HepG2 (cell line): Measurements from ENCODE around the gene ARMH3. TPM values are rescaled to one million over a fixed set of nuclear protein-coding genes. Genes with fewer than 3 reads are reported as not detected.

ENCODE experiments used
- ATM ChIP-seq: fragments of 450-650 bp; IDR thresholded peaks from 2 replicates; pipeline ENCODE4 v1.7.1; 2017; ENCODE audit warnings: mild to moderate bottlenecking, borderline replicate concordance
- CHD4 ChIP-seq: fragments of 200-600 bp; sonication (generic); IDR thresholded peaks from 2 replicates; pipeline ENCODE4 v1.7.0; 2017; ENCODE audit warnings: mild to moderate bottlenecking, low read length, borderline replicate concordance
- DNMT3B ChIP-seq: conservative IDR thresholded peaks from 2 replicates; pipeline ENCODE4 v1.6.1; 2016; ENCODE audit warnings: missing biosample characterization, control low read depth
- JUNB ChIP-seq: sonication (generic); formaldehyde crosslinking; IDR thresholded peaks from 2 replicates; pipeline ENCODE4 v1.8.0; 2022; ENCODE audit warnings: missing genetic modification reagents, mild to moderate bottlenecking, borderline replicate concordance
- KLF11 ChIP-seq: IDR thresholded peaks from 2 replicates; pipeline ENCODE4 v1.6.1; 2016; ENCODE audit warnings: missing compliant biosample characterization
- KLF9 ChIP-seq: IDR thresholded peaks from 2 replicates; pipeline ENCODE4 v1.6.1; 2016; ENCODE audit warnings: low read depth
- REL ChIP-seq: sonication (generic); formaldehyde crosslinking; conservative IDR thresholded peaks from 2 replicates; pipeline ENCODE4 v1.8.0; 2022; ENCODE audit warnings: mild to moderate bottlenecking, missing genetic modification reagents, moderate library complexity
- RFXAP ChIP-seq: sonication (generic); formaldehyde crosslinking; IDR thresholded peaks from 2 replicates; pipeline ENCODE4 v1.4.0; 2020; ENCODE audit warnings: missing genetic modification reagents, borderline replicate concordance
- TAF15 ChIP-seq: fragments of 200-400 bp; formaldehyde crosslinking; IDR thresholded peaks from one replicate; pipeline ENCODE4 v1.6.1; 2018; ENCODE audit warnings: mild to moderate bottlenecking, low read depth, low read length; ENCODE audit not compliant: poor library complexity, severe bottlenecking
- ZNF121 ChIP-seq: sonication (generic); formaldehyde crosslinking; IDR thresholded peaks from 2 replicates; pipeline ENCODE4 v1.5.0; 2020; ENCODE audit warnings: mild to moderate bottlenecking, missing genetic modification reagents
- ZNF367 ChIP-seq: sonication (generic); formaldehyde crosslinking; IDR thresholded peaks from 2 replicates; pipeline ENCODE4 v1.4.0; 2020; ENCODE audit warnings: missing genetic modification reagents, borderline replicate concordance
- ZNF530 ChIP-seq: sonication (generic); formaldehyde crosslinking; IDR thresholded peaks from 2 replicates; pipeline ENCODE4 v1.5.0; 2020; ENCODE audit warnings: low read depth, mild to moderate bottlenecking, missing genetic modification reagents
- ZNF572 ChIP-seq: sonication (generic); formaldehyde crosslinking; IDR thresholded peaks from 2 replicates; pipeline ENCODE4 v1.5.1; 2020; ENCODE audit warnings: mild to moderate bottlenecking, missing genetic modification reagents
- ZNF577 ChIP-seq: sonication (generic); formaldehyde crosslinking; IDR thresholded peaks from 2 replicates; pipeline ENCODE4 v1.4.0; 2020; ENCODE audit warnings: mild to moderate bottlenecking, low read depth, missing genetic modification reagents, borderline replicate concordance
- ZNF589 ChIP-seq: sonication (generic); formaldehyde crosslinking; conservative IDR thresholded peaks from 2 replicates; pipeline ENCODE4 v1.8.0; 2022; ENCODE audit warnings: mild to moderate bottlenecking, moderate library complexity, missing genetic modification reagents
- ZNF615 ChIP-seq: sonication (generic); formaldehyde crosslinking; IDR thresholded peaks from 2 replicates; pipeline ENCODE4 v1.5.0; 2020; ENCODE audit warnings: mild to moderate bottlenecking, missing genetic modification reagents, borderline replicate concordance
- ZNF749 ChIP-seq: sonication (generic); formaldehyde crosslinking; IDR thresholded peaks from 2 replicates; pipeline ENCODE4 v1.8.0; 2022; ENCODE audit warnings: mild to moderate bottlenecking, missing genetic modification reagents, moderate library complexity, borderline replicate concordance
- ZNF775 ChIP-seq: sonication (generic); formaldehyde crosslinking; IDR thresholded peaks from 2 replicates; pipeline ENCODE4 v1.4.0; 2020; ENCODE audit warnings: missing genetic modification reagents, mild to moderate bottlenecking, moderate library complexity, borderline replicate concordance
- ZNF780A ChIP-seq: sonication (generic); formaldehyde crosslinking; IDR thresholded peaks from 2 replicates; pipeline ENCODE4 v1.8.0; 2022; ENCODE audit warnings: mild to moderate bottlenecking, missing genetic modification reagents, moderate library complexity
- polyA plus RNA-seq, 8 experiments: library from polyadenylated mRNA; depleted of rRNA in 3 of 8; stranded (reverse) in 7 of 8; unstranded in 1 of 8; fragments of >200 nt; fragmentation: Illumina TruSeq in 4 of 8; extraction: Trizol in 4 of 8; gene quantifications; 2 replicates each; pipeline versions ENCODE4 v1.2.1 to v1.2.3, GENCODE V29; 2011 to 2016; ENCODE audit warnings: low read depth in 4 of 8, missing spikeins in 1 of 8, mixed read lengths in 1 of 8; ENCODE audit not compliant: insufficient read depth in 1 of 8
- total RNA-seq, 5 experiments: library from RNA; depleted of rRNA; stranded (reverse); fragments of >200 nt; fragmentation: Illumina TruSeq; extraction: Trizol; gene quantifications; 2 replicates each; pipeline ENCODE4 v1.2.3, GENCODE V29; 2016; ENCODE audit warnings: low read depth in 1 of 5
- TF ChIP-seq, protein P1 (sequence below): sonication (generic); formaldehyde crosslinking; IDR thresholded peaks from 2 replicates; pipeline ENCODE4 v1.4.0; 2020; ENCODE audit warnings: missing genetic modification reagents
- TF ChIP-seq, protein P2 (sequence below): IDR thresholded peaks from 2 replicates; pipeline ENCODE4 v1.6.1; 2016; ENCODE audit warnings: mild to moderate bottlenecking
- TF ChIP-seq, protein P3 (sequence below): sonication (generic); formaldehyde crosslinking; IDR thresholded peaks from 2 replicates; pipeline ENCODE4 v1.4.0; 2020; ENCODE audit warnings: missing genetic modification reagents, borderline replicate concordance
- TF ChIP-seq, protein P4 (sequence below): sonication (generic); formaldehyde crosslinking; IDR thresholded peaks from 2 replicates; pipeline ENCODE4 v1.5.0; 2020; ENCODE audit warnings: mild to moderate bottlenecking, missing genetic modification reagents

ARMH3 gene
- total and polyA plus RNA-seq, 2 of the 13 experiments (the other 11 are each of a cell fraction or from before 2014, with no cell fraction given) = 8.4 to 16.9 TPM

DNA sequence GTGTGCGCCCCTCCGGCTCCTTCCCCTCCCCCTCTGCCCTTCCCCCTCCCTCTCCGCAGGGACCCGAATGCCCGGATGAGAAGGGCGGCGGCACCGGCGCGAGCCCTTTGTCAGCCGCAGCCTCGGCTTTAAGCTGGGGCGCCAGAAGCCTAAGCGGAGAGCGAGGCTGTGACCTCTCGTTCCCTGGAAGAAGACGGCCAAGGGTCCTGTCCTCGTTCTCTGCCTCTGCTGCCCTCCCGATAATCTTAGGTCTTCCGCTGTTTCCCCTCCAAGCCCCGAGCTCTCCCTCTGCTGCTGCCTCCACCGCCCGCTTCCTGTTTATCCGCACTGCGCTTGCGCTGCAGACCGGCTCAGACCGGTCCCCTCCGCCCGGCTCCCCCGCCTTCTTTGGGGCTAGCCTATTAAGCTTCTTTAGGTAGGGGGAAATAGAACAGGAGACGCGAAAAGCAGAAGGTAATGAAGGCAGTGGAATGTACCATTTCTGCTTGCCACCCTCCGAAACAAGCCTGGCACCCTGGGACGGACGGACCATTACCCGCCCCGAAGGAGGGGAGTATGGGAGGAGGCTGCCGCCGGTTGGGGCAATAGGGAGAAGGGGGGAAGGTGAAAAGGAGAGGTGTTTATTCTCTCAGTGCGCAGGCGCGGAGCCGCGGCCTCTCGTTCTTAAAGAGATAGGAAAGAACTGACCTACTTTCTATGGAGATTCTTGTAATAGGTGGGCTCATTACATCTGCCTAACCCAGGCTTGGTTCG, 237.7 kb downstream of the ARMH3 start, which contains the start of gene OGA (continued):
- TF ChIP-seq ZNF121 (no peak), ZNF530 (CRISPR knock-in tag) (no peak), ZNF589 (CRISPR knock-in tag) (no peak), CHD4 (no peak), ZNF775 (CRISPR knock-in tag) (no peak), JUNB (CRISPR knock-in tag) (no peak), ZNF780A (no peak), TAF15 (peak; percentile 62), RFXAP (CRISPR knock-in tag) (no peak), ATM (no peak), REL (CRISPR knock-in tag) (no peak), KLF11 (peak; percentile 27; the same call in 1 of the 2 replicates), ZNF749 (no peak; the same call in 1 of the 2 replicates), ZNF367 (no peak), KLF9 (CRISPR knock-in tag) (no peak), ZNF572 (CRISPR knock-in tag) (0 out of 2 replicates have a peak, but pooled peaks have one; percentile 42), ZNF615 (CRISPR knock-in tag) (no peak), ZNF577 (CRISPR knock-in tag) (no peak), DNMT3B (CRISPR knock-in tag) (no peak)
- TF ChIP-seq, protein P1, sequence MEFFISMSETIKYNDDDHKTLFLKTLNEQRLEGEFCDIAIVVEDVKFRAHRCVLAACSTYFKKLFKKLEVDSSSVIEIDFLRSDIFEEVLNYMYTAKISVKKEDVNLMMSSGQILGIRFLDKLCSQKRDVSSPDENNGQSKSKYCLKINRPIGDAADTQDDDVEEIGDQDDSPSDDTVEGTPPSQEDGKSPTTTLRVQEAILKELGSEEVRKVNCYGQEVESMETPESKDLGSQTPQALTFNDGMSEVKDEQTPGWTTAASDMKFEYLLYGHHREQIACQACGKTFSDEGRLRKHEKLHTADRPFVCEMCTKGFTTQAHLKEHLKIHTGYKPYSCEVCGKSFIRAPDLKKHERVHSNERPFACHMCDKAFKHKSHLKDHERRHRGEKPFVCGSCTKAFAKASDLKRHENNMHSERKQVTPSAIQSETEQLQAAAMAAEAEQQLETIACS (CRISPR knock-in tag) = no peak
- TF ChIP-seq, protein P2, sequence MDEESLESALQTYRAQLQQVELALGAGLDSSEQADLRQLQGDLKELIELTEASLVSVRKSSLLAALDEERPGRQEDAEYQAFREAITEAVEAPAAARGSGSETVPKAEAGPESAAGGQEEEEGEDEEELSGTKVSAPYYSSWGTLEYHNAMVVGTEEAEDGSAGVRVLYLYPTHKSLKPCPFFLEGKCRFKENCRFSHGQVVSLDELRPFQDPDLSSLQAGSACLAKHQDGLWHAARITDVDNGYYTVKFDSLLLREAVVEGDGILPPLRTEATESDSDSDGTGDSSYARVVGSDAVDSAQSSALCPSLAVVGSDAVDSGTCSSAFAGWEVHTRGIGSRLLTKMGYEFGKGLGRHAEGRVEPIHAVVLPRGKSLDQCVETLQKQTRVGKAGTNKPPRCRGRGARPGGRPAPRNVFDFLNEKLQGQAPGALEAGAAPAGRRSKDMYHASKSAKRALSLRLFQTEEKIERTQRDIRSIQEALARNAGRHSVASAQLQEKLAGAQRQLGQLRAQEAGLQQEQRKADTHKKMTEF (CRISPR knock-in tag) = peak; percentile 36; the same call in 1 of the 2 replicates
- TF ChIP-seq, protein P3, sequence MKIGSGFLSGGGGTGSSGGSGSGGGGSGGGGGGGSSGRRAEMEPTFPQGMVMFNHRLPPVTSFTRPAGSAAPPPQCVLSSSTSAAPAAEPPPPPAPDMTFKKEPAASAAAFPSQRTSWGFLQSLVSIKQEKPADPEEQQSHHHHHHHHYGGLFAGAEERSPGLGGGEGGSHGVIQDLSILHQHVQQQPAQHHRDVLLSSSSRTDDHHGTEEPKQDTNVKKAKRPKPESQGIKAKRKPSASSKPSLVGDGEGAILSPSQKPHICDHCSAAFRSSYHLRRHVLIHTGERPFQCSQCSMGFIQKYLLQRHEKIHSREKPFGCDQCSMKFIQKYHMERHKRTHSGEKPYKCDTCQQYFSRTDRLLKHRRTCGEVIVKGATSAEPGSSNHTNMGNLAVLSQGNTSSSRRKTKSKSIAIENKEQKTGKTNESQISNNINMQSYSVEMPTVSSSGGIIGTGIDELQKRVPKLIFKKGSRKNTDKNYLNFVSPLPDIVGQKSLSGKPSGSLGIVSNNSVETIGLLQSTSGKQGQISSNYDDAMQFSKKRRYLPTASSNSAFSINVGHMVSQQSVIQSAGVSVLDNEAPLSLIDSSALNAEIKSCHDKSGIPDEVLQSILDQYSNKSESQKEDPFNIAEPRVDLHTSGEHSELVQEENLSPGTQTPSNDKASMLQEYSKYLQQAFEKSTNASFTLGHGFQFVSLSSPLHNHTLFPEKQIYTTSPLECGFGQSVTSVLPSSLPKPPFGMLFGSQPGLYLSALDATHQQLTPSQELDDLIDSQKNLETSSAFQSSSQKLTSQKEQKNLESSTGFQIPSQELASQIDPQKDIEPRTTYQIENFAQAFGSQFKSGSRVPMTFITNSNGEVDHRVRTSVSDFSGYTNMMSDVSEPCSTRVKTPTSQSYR (CRISPR knock-in tag) = peak; percentile 90
- TF ChIP-seq, protein P4, sequence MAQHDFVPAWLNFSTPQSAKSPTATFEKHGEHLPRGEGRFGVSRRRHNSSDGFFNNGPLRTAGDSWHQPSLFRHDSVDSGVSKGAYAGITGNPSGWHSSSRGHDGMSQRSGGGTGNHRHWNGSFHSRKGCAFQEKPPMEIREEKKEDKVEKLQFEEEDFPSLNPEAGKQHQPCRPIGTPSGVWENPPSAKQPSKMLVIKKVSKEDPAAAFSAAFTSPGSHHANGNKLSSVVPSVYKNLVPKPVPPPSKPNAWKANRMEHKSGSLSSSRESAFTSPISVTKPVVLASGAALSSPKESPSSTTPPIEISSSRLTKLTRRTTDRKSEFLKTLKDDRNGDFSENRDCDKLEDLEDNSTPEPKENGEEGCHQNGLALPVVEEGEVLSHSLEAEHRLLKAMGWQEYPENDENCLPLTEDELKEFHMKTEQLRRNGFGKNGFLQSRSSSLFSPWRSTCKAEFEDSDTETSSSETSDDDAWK (CRISPR knock-in tag) = no peak
